Memory B cell (primary cell): ENCODE data around the gene CHMP4B.

ENCODE experiments used
- ATAC-seq: fragments of 150-1000 bp; cut with Tn5 transposase; 2 replicates; pipeline ENCODE4 v1.10.0; 2021; ENCODE audit warnings: low read depth, mild to moderate bottlenecking, moderate library complexity
- DNase-seq, 2 donors: peaks; one replicate each; pipeline ENCODE4 v3.0.0; 2022; ENCODE audit warnings: low spot score in 2 of 2
- H3K27ac Mint-ChIP-seq: one replicate; pipeline ENCODE4 v1.8.0; 2022; ENCODE audit warnings: mild to moderate bottlenecking, moderate library complexity, mixed read lengths
- H3K27me3 Mint-ChIP-seq: one replicate; pipeline ENCODE4 v1.8.0; 2022; ENCODE audit warnings: mixed read lengths
- H3K36me3 Mint-ChIP-seq: one replicate; pipeline ENCODE4 v1.8.0; 2022; ENCODE audit warnings: mild to moderate bottlenecking, mixed read lengths
- H3K4me1 Mint-ChIP-seq: one replicate; pipeline ENCODE4 v1.8.0; 2022; ENCODE audit warnings: mixed read lengths
- H3K4me3 Mint-ChIP-seq: one replicate; pipeline ENCODE4 v1.8.0; 2022; ENCODE audit warnings: mild to moderate bottlenecking, moderate library complexity, mixed read lengths
- H3K9me3 Mint-ChIP-seq: one replicate; pipeline ENCODE4 v1.8.0; 2022; ENCODE audit warnings: mixed read lengths

The CHMP4B gene

GRCh38 chr20:33793011-33793931 is 17.9 kb upstream of the CHMP4B start:
- H3K27ac Mint-ChIP-seq, result peak overlapping the region; percentile 31
- no peak for DNase-seq
- no peak for ATAC-seq

GRCh38 chr20:33796263-33796906 is 14.8 kb upstream of the CHMP4B start:
- Mint-ChIP-seq H3K36me3 (peaks cover 2% of the 10 kb centered on the region), H3K9me3 (no peaks in the 10 kb centered on the region), H3K27me3 (no peaks in the 10 kb centered on the region), H3K4me1 (no peaks in the 10 kb centered on the region), H3K27ac (no peak overlapping the region), H3K4me3 (no peak overlapping the region)
- DNase-seq (no peak), ATAC-seq (no peak)

More at GRCh38 chr20:33793011-33793931, 17.9 kb upstream of the CHMP4B start:
- no peaks in the 10 kb centered on the region for H3K27me3 Mint-ChIP-seq
- no peak overlapping the region for H3K4me3 Mint-ChIP-seq
- peaks cover 4% of the 10 kb centered on the region for H3K4me1 Mint-ChIP-seq
- peaks cover 7% of the 10 kb centered on the region for H3K36me3 Mint-ChIP-seq
- no peaks in the 10 kb centered on the region for H3K9me3 Mint-ChIP-seq

GRCh38 chr20:33796907-33797544 is 14.1 kb upstream of the CHMP4B start:
- Mint-ChIP-seq H3K4me3 (no peak overlapping the region), H3K4me1 (no peaks in the 10 kb centered on the region), H3K9me3 (no peaks in the 10 kb centered on the region), H3K27ac (no peak overlapping the region), H3K36me3 (peaks cover 1% of the 10 kb centered on the region), H3K27me3 (no peaks in the 10 kb centered on the region)
- ATAC-seq (no peak), DNase-seq (no peak)

- Mint-ChIP-seq H3K36me3 (no peaks in the 10 kb centered on the region), H3K27ac (no peak overlapping the region), H3K9me3 (no peaks in the 10 kb centered on the region), H3K4me1 (no peaks in the 10 kb centered on the region), H3K27me3 (no peaks in the 10 kb centered on the region), H3K4me3 (no peak overlapping the region)
- ATAC-seq (no peak), DNase-seq (no peak)
Measured at GRCh38 chr20:33798444-33798843, 12.7 kb upstream of the CHMP4B start.

GRCh38 chr20:33803921-33804337 is 7.2 kb upstream of the CHMP4B start:
- Mint-ChIP-seq H3K4me3 (no peak overlapping the region), H3K27ac (no peak overlapping the region), H3K4me1 (no peaks in the 10 kb centered on the region), H3K36me3 (no peaks in the 10 kb centered on the region), H3K9me3 (no peaks in the 10 kb centered on the region), H3K27me3 (no peaks in the 10 kb centered on the region)
- DNase-seq (no peak), ATAC-seq (no peak)

DNA sequence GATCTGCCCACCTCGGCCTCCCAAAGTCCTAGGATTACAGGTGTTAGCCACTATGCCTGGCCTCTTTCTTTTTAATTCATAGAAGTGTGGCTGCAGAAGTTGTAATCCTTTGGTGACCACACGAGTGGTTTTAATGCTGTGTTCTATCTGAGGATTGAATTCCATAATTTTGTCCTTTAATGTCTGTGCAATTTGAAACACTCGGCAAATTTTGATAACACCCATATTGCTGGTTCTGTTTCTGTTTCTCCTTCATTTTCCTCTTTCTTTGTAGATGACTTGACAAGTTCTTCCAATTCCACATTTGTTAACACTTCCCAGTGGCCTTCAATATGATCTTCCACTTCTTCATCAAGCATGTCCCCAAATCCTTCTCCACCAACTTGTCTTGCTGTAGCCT is 2.8 kb upstream of the CHMP4B start:
- Mint-ChIP-seq H3K9me3 (no peaks in the 10 kb centered on the region), H3K36me3 (peaks cover 5% of the 10 kb centered on the region), H3K4me1 (peaks cover 17% of the 10 kb centered on the region), H3K4me3 (no peak overlapping the region), H3K27me3 (no peaks in the 10 kb centered on the region), H3K27ac (no peak overlapping the region)
- DNase-seq (no peak), ATAC-seq (no peak)

DNA sequence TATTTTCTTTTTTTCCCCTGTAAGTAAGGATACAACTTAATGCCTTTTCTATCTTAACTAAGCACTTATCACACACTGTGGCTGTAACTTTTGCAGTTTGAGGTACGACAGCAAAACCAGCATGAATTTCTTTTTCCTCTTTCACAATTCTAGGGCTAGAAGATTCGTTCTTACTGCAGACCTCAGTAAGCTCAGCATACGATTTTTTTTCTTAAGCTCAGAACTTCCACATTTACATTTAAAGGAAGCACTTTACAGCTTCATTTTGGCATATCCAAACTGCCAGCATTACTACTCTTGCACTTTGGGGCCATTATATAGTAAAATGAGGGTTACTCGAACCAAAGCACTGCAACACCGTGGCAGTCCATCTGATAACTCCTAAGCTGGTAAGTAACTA is 889 bp upstream of the CHMP4B start:
- H3K9me3 Mint-ChIP-seq, result no peaks in the 10 kb centered on the region
- no peaks in the 10 kb centered on the region for H3K27me3 Mint-ChIP-seq
- H3K36me3 Mint-ChIP-seq, result peaks cover 12% of the 10 kb centered on the region
- peaks cover 31% of the 10 kb centered on the region for H3K4me1 Mint-ChIP-seq
- no peak for ATAC-seq
- H3K4me3 Mint-ChIP-seq, result no peak overlapping the region
- no peak overlapping the region for H3K27ac Mint-ChIP-seq
- no peak for DNase-seq

- ATAC-seq (peak; percentile 14), DNase-seq (peak in 1 of 2 donors; percentile 19)
- Mint-ChIP-seq H3K27me3 (no peaks in the 10 kb centered on the region), H3K4me3 (peak overlapping the region; percentile 100), H3K9me3 (no peaks in the 10 kb centered on the region), H3K27ac (peak overlapping the region; percentile 95), H3K36me3 (peaks cover 13% of the 10 kb centered on the region), H3K4me1 (peaks cover 37% of the 10 kb centered on the region)
Measured at GRCh38 chr20:33811776-33812151, 616 bp downstream of the CHMP4B start.

DNA sequence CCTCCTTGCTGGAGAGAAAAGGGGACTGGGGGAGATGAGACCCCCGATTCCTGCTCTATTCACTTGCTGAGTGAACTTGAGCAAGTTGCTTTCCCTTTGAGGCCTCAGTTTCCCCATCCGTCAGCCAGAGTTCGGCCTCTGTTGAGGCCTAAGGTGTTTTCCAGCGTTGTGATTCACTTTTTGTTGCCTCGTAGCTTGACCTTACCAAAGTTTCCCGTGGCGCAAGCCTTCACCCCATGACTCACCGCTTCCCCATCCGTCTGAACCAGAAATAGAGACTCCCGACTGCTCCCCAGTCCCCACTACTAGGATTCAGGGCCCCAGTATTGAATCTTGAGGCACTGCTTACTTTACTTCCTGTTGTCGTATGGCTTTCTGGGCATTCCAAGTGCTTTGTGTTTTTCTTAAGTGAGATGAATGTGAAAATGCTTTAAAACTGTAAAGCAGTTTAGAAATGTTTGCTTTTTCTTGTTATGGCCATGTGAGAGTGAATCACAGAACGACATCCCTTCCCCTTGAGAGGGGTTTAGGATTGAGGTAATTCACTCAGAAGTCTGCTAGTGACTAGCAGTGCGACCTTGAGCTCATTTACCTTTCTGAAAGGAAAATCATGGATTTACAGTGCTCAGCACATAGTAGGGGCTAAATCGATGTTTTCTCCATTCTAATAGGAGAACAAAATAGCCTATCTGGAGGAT is 1.2 kb downstream of the CHMP4B start:
- Mint-ChIP-seq H3K9me3 (no peaks in the 10 kb centered on the region), H3K27me3 (no peaks in the 10 kb centered on the region), H3K4me1 (peaks cover 39% of the 10 kb centered on the region), H3K36me3 (peaks cover 13% of the 10 kb centered on the region), H3K4me3 (peak overlapping the region; percentile 100), H3K27ac (peak overlapping the region; percentile 95)
- ATAC-seq (no peak), DNase-seq (no peak)

DNA sequence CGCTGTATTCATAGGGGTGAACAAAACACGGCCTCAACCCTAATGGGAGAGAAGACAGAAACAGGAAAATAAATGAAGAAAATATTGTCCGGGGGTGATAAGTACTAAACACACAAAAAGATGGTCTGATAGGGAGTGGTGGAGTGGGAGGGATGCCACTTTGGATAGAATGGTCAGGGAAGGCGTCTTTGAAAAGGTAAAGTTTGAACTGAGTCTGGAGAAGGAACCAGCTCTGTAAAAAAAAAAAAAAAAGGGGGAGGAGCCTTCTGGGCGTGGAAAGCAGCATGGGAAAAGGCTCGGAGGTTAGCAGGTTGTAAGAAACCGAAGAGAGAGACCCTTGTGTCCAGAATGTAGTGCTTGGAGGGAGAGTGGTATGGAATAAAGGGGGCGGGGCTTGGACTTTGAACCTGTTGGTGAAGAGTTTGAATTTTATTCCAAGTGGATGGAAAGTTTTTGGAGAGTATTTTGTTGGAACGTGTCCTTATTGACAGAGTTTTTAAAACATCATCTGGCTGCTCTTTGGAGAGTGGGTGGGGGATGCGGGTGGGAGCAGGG is 1.8 kb downstream of the CHMP4B start:
- DNase-seq (no peak), ATAC-seq (no peak)
- Mint-ChIP-seq H3K4me1 (peaks cover 46% of the 10 kb centered on the region), H3K27me3 (no peaks in the 10 kb centered on the region), H3K36me3 (peaks cover 15% of the 10 kb centered on the region), H3K4me3 (peak overlapping the region; percentile 100), H3K9me3 (no peaks in the 10 kb centered on the region), H3K27ac (peak overlapping the region; percentile 95)

DNA sequence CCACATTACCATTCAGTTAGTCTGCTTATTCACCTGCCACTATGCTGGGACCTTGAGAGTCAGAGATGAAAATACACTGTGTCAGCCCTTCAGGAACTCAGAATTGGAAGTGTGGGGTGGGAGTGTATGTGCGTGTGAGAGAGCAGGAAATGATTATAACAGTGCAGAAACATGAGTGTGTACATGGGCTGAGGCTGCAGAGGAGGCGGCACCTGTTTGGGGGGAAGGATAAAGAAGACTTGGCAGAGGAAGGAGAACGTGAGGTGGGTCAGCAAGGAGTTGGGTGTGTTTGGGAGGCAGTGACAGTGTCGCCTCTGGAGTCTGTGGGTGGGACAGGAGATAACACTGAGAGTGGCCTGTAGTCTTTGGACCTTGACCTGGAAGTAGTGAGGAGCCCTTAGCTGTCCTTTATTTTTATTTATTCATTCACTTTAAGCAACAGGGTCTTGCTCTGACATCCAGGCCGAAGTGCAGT is 3.1 kb downstream of the CHMP4B start:
- DNase-seq (no peak), ATAC-seq (no peak)
- H3K4me1 Mint-ChIP-seq, result peaks cover 52% of the 10 kb centered on the region
- no peak overlapping the region for H3K4me3 Mint-ChIP-seq
- H3K27ac Mint-ChIP-seq, result no peak overlapping the region
- H3K27me3 Mint-ChIP-seq, result no peaks in the 10 kb centered on the region
- no peaks in the 10 kb centered on the region for H3K9me3 Mint-ChIP-seq
- peaks cover 15% of the 10 kb centered on the region for H3K36me3 Mint-ChIP-seq

DNA sequence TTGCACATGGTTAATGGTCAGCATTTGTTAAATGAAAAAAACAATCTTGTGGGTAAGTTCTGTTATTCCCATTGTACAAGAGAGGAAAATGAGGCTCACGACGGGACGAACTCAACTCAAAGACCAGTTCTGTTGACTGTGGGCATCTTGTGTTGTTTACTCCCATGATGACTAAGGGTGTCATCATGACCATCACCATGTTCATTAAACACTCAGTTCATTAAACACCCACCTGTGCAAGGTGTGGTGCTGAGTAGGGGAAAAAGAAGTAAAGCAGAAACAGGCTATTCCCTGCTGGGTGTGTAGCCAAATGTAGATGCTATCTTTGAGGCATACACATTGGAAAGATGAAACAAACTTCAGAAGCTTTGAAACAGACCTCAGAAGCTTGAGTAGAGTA is 4.5 kb downstream of the CHMP4B start:
- H3K27ac Mint-ChIP-seq, result no peak overlapping the region
- H3K9me3 Mint-ChIP-seq, result no peaks in the 10 kb centered on the region
- H3K4me1 Mint-ChIP-seq, result peaks cover 63% of the 10 kb centered on the region
- peaks cover 22% of the 10 kb centered on the region for H3K36me3 Mint-ChIP-seq
- no peak for ATAC-seq
- DNase-seq, result no peak
- H3K4me3 Mint-ChIP-seq, result no peak overlapping the region
- no peaks in the 10 kb centered on the region for H3K27me3 Mint-ChIP-seq

GRCh38 chr20:33816191-33816590 is 5.0 kb downstream of the CHMP4B start:
- H3K4me3 Mint-ChIP-seq, result no peak overlapping the region
- H3K27me3 Mint-ChIP-seq, result no peaks in the 10 kb centered on the region
- peaks cover 63% of the 10 kb centered on the region for H3K4me1 Mint-ChIP-seq
- no peak for DNase-seq
- H3K36me3 Mint-ChIP-seq, result peaks cover 22% of the 10 kb centered on the region
- ATAC-seq, result no peak
- H3K27ac Mint-ChIP-seq, result no peak overlapping the region
- H3K9me3 Mint-ChIP-seq, result no peaks in the 10 kb centered on the region
